Thymus (tissue), 11 donors: Measurements from ENCODE around the gene MYCBPAP. TPM values are rescaled to one million over a fixed set of nuclear protein-coding genes. Genes with fewer than 3 reads are reported as not detected.

Experiments
- DNase-seq, 9 donors: peaks; one replicate each; pipeline ENCODE4 v3.0.0-alpha.2; 2013; ENCODE audit warnings: low spot score in 9 of 9, low read depth in 6 of 9, missing footprints in 1 of 9
- H3K27ac ChIP-seq, 2 donors: one replicate each; pipeline ENCODE4 v1.5.1; 2013; ENCODE audit warnings: control low read depth in 1 of 2, low read depth in 1 of 2, low read length in 1 of 2, mild to moderate bottlenecking in 1 of 2, moderate library complexity in 1 of 2
- H3K27me3 ChIP-seq, 2 donors: one replicate each; pipeline ENCODE4 v1.5.1; 2013; ENCODE audit warnings: low read length in 1 of 2; ENCODE audit not compliant: control insufficient read depth in 2 of 2, insufficient read depth in 1 of 2
- H3K36me3 ChIP-seq, 2 donors: one replicate each; pipeline ENCODE4 v1.5.1; 2013; ENCODE audit warnings: low read length in 1 of 2, mild to moderate bottlenecking in 1 of 2, moderate library complexity in 1 of 2; ENCODE audit not compliant: control insufficient read depth in 2 of 2, insufficient read depth in 2 of 2
- H3K4me1 ChIP-seq, 2 donors: one replicate each; pipeline ENCODE4 v1.5.1; 2013; ENCODE audit warnings: low read length in 2 of 2; ENCODE audit not compliant: control insufficient read depth in 2 of 2, insufficient read depth in 2 of 2
- H3K4me3 ChIP-seq, 2 donors: one replicate each; pipeline ENCODE4 v1.5.1; 2013; ENCODE audit warnings: low read length in 2 of 2, control low read depth in 1 of 2, mild to moderate bottlenecking in 1 of 2
- H3K9me3 ChIP-seq, 2 donors: one replicate each; pipeline ENCODE4 v1.5.1; 2013; ENCODE audit warnings: low read length in 1 of 2, mild to moderate bottlenecking in 1 of 2; ENCODE audit not compliant: control insufficient read depth in 2 of 2, insufficient read depth in 1 of 2
- WGBS: extraction: QIAGEN DNeasy Blood & Tissue Kit; methylation state at CpG from one replicate; pipeline ENCODE4 v1.1.7; 2013; 5-methylcytosine and 5-hydroxymethylcytosine counted together
- polyA plus RNA-seq: library from polyadenylated mRNA; stranded (reverse); fragments of 200-250 nt; gene quantifications from one replicate; pipeline ENCODE4 v1.2.3, GENCODE V29; 2013
- total RNA-seq: library from RNA; stranded (reverse); fragments of 120-200 nt; gene quantifications from one replicate; pipeline ENCODE4 v1.2.4, GENCODE V29; 2013
- donor health status: healthy.

Gene MYCBPAP
- total and polyA plus RNA-seq, 2 donors, result 1.2 to 1.5 TPM

- Histone ChIP-seq H3K9me3 (peaks cover 0 to 4% of the 10 kb centered on the region in 2 donors), H3K4me1 (peaks cover 10 to 16% of the 10 kb centered on the region in 2 donors), H3K27me3 (no peaks in the 10 kb centered on the region), H3K4me3 (no peak overlapping the region), H3K36me3 (peaks cover 24 to 41% of the 10 kb centered on the region in 2 donors), H3K27ac (no peak overlapping the region)
- WGBS, result 56% methylated on average over 7 of the region's 7 CpGs
- peak in 6 of 9 donors; percentile 13 to 67 (median 36) for DNase-seq
These were observed 25.7 kb upstream of the MYCBPAP start for GRCh38 chr17:50482516-50482915.

GRCh38 chr17:50483266-50483665, 25.0 kb upstream of the MYCBPAP start:
- H3K36me3 ChIP-seq, result peaks cover 24 to 41% of the 10 kb centered on the region in 2 donors
- H3K4me1 ChIP-seq, result peaks cover 5 to 10% of the 10 kb centered on the region in 2 donors
- H3K9me3 ChIP-seq, result peaks cover 0 to 4% of the 10 kb centered on the region in 2 donors
- H3K27ac ChIP-seq, result no peak overlapping the region
- no peak for DNase-seq
- no peak overlapping the region for H3K4me3 ChIP-seq
- H3K27me3 ChIP-seq, result no peaks in the 10 kb centered on the region
- WGBS, result 98% methylated on average over 5 of the region's 5 CpGs

DNA sequence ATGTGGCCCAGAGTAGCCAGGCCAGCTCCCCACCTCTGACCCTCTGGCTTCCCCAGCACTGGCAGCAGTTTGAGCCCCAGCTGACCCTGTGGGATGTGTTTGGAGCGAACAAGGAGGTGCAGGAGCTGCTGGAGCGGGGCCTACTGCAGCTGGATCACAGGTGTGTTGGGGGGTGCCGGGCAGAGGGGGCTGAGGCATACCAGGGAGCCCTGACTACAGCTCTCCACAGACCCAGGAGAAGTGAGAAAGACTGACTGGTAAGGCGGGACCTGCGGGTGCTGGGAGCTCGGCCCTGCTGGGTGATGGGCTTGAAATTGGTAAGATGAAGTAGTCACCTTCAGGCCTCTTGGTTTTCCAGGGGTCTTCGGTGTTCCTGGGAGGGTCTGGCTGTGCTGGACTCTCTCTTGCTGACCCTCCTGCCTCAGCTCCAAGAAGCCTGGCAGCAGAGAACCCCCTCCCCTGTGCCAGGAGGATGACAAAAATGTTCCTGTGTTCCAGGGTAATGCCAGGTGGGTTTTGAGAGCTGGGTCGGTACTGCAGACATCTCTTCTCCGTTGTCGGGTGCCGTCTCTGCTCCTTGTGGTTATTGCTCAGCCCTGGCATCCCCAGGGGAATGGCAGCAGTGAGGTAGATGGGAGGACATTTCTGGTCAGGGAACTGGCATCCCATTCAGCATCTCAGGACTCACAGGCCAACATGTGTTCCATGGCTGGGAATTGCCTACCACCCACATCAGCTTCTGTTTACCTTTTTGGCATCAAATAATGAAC, 23.7 kb upstream of the MYCBPAP start:
- Histone ChIP-seq H3K27me3 (no peaks in the 10 kb centered on the region), H3K4me1 (peaks cover 3 to 6% of the 10 kb centered on the region in 2 donors), H3K9me3 (peaks cover 0 to 4% of the 10 kb centered on the region in 2 donors), H3K27ac (no peak overlapping the region), H3K36me3 (peaks cover 24 to 41% of the 10 kb centered on the region in 2 donors), H3K4me3 (no peak overlapping the region)
- 97% methylated on average over 11 of the region's 11 CpGs for WGBS
- DNase-seq, result no peak

DNA sequence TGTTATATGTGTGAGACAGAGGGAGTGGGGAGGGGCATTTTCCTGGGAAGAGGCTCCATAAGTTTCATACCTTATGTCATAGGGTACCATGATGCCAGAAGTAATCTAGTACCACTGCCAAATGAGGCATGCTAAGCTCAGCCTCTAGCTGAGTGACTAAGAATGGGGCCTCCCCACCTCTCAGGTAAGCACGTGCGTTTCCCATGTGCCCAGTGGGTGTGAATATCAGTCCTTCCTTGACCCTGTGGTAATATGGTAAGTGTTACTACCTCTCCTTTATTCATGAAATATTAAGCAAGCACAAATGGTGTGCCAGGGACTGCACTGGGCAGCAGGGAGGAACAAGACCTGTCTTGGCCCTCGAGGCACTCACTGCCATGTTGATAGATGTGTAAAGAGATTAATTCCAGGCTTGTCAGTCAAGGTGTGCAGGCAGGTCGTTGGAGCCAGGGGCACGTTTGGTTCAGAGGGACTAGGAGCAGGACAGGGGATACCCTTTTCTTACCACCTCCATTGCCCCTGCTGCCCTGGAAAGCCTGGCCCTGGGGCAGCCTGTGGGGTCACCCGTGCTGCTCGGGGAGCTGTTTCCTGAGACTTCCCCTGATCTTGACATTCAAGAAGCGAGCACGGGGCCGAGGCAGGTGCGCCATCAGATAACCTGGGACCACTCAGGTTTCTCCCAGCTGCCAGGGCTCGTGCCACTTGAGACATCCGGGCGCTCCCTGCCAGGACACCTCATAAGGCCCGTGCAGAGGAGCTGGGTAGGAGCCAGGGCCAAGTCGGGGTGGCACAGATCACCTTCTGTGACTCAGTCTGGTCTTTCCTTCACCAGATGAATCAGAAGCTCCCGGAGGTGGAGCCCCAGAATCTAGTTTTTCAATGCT, 20.8 kb upstream of the MYCBPAP start:
- Histone ChIP-seq H3K4me1 (no peaks in the 10 kb centered on the region), H3K4me3 (no peak overlapping the region), H3K27ac (no peak overlapping the region), H3K9me3 (no peaks in the 10 kb centered on the region), H3K27me3 (no peaks in the 10 kb centered on the region), H3K36me3 (peaks cover 19 to 29% of the 10 kb centered on the region in 2 donors)
- WGBS, result 95% methylated on average over 17 of the region's 17 CpGs
- no peak for DNase-seq

DNA sequence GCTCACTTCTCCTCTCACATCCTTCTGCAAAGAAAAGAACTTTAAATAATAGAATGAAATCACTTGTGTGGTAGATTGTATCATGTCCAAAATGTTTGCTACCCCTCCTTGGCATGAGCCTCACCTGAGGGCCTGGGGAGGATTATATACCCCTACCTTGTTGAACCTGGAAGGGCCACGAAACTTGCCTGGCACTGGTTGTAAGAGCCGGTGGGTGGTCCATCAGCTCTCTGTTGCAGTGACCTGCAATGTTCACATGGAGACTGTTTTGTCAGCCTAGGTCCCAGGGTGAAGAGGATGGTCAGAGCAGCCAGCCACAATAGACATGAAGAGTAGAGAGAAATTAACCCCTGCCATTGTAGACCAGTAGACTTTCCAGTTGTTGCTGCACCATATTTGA, 19.4 kb upstream of the MYCBPAP start:
- Histone ChIP-seq H3K4me1 (no peaks in the 10 kb centered on the region), H3K36me3 (peaks cover 13 to 18% of the 10 kb centered on the region in 2 donors), H3K27ac (no peak overlapping the region), H3K9me3 (no peaks in the 10 kb centered on the region), H3K4me3 (no peak overlapping the region), H3K27me3 (no peaks in the 10 kb centered on the region)
- no peak for DNase-seq
- 98% methylated on average over 2 of the region's 2 CpGs for WGBS

DNA sequence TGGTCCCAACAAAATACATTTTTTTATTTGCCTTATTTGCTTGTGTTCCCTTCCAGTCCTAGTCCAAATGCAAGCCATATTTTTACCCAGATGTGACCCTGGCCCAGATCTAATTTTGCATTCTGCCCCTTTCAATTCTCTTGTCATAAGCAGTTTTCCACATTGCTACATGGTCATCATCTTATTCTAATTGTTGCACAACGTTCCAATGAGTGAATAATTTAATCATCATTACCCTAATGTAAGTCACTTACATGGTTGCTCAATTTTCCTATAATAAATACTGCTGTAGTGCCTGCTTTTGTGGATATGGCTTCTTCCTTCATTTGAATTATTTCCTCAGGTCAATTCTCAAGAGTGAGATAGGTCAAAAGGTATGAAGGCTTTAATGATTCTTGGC, 16.7 kb upstream of the MYCBPAP start:
- WGBS, result 89% methylated on average over 1 of the region's 1 CpG
- H3K9me3 ChIP-seq, result no peaks in the 10 kb centered on the region
- no peak overlapping the region for H3K4me3 ChIP-seq
- no peaks in the 10 kb centered on the region for H3K4me1 ChIP-seq
- H3K27me3 ChIP-seq, result peaks cover 0 to 4% of the 10 kb centered on the region in 2 donors
- no peaks in the 10 kb centered on the region for H3K36me3 ChIP-seq
- H3K27ac ChIP-seq, result no peak overlapping the region
- no peak for DNase-seq

DNA sequence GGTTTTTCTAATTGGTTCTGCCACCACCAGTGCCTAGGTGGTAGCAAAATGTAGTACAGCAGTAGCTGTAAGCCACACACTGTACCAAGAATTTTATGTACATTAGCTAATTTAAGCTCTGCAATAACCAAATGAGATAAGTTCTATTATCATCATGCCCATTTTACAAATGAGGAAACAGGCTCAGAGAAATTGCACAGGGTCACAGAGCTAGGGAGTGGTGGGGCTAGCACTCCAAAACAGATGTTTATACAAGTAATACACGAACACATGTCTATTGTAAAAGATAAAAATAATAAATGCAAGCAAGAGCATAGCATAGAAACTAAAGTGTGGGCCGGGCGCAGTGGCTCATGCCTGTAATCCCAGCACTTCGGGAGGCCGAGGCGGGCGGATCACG, 16.0 kb upstream of the MYCBPAP start:
- Histone ChIP-seq H3K27me3 (peaks cover 0 to 4% of the 10 kb centered on the region in 2 donors), H3K4me1 (no peaks in the 10 kb centered on the region), H3K36me3 (no peaks in the 10 kb centered on the region), H3K9me3 (no peaks in the 10 kb centered on the region), H3K4me3 (no peak overlapping the region), H3K27ac (no peak overlapping the region)
- 94% methylated on average over 8 of the region's 8 CpGs for WGBS
- no peak for DNase-seq

DNA sequence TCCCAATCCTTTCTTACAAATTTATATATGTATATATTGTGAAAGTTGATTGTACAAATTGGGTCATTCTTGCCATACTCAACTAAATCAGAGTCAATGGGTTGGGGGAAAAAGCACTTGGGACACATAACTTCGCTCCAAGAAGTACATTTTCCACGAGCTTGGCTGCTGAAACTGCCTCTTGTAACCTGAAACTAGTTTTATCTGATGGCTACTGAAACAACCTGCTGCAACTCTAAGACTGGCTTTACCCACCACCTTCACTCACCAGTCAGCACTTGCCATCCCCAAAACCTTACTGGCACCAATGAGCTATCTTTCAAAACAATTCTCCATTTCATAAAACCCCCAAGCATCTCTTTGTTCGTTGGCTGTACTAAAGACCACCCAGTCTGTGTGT, 14.5 kb upstream of the MYCBPAP start:
- peaks cover 0 to 4% of the 10 kb centered on the region in 2 donors for H3K27me3 ChIP-seq
- 82% methylated on average over 3 of the region's 3 CpGs for WGBS
- H3K9me3 ChIP-seq, result no peaks in the 10 kb centered on the region

GRCh38 chr17:50495217-50495823, 12.9 kb upstream of the MYCBPAP start:
- Histone ChIP-seq H3K4me3 (no peak overlapping the region), H3K27ac (no peak overlapping the region), H3K27me3 (peaks cover 0 to 4% of the 10 kb centered on the region in 2 donors), H3K9me3 (no peaks in the 10 kb centered on the region), H3K36me3 (no peaks in the 10 kb centered on the region), H3K4me1 (no peaks in the 10 kb centered on the region)
- DNase-seq, result no peak
- WGBS, result 95% methylated on average over 8 of the region's 8 CpGs

More for the DNA sequence above, 14.5 kb upstream of the MYCBPAP start:
- Histone ChIP-seq H3K36me3 (no peaks in the 10 kb centered on the region), H3K27ac (no peak overlapping the region), H3K4me1 (no peaks in the 10 kb centered on the region), H3K4me3 (no peak overlapping the region)
- DNase-seq, result no peak
